HG03097 (cell line): ENCODE data around the gene NUMBL.
A peak's percentile ranks its signal among the peaks of the same experiment; 100 is the strongest.

Experiments used
- ATAC-seq: cut with Tn5 transposase; IDR thresholded peaks from one replicate; pipeline ENCODE4 v1.9.1; 2021; ENCODE audit not compliant: unreplicated experiment, low FRiP score

NUMBL gene

GRCh38 chr19:40716482-40717324 lies 26.3 kb upstream of the NUMBL start, which contains the start of the genes COQ8B and ITPKC:
Gene COQ8B, minus strand, starts transcription at chr19:40716886. Its CDS starts 2,254 bp downstream, at chr19:40714632.
Gene ITPKC, plus strand, starts transcription at chr19:40717112. Its CDS starts 24 bp downstream, at chr19:40717136.
- peak; percentile 74 for ATAC-seq

DNA sequence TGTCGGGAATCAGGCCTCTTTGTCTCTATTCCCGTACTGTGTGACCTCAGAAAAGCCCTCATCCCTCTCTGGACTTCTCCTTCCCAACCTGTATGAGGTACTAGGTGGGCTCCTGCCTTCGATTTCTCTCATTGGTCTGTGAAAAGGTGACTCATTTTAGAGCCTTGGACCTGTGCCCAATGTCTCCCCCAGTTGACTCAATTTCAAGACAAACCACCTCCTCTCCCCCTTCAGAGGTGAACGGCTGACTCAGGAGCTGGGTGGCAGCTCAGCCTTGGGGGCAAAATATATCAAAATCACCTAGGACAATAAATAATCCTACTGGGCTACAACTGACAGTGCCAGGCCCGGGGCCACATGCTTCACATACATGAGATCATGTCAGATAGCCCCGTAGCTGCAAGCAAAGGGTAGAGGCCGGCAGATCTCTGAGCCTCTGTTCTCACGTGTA lies 25.6 kb upstream of the NUMBL start:
- no peak for ATAC-seq

DNA sequence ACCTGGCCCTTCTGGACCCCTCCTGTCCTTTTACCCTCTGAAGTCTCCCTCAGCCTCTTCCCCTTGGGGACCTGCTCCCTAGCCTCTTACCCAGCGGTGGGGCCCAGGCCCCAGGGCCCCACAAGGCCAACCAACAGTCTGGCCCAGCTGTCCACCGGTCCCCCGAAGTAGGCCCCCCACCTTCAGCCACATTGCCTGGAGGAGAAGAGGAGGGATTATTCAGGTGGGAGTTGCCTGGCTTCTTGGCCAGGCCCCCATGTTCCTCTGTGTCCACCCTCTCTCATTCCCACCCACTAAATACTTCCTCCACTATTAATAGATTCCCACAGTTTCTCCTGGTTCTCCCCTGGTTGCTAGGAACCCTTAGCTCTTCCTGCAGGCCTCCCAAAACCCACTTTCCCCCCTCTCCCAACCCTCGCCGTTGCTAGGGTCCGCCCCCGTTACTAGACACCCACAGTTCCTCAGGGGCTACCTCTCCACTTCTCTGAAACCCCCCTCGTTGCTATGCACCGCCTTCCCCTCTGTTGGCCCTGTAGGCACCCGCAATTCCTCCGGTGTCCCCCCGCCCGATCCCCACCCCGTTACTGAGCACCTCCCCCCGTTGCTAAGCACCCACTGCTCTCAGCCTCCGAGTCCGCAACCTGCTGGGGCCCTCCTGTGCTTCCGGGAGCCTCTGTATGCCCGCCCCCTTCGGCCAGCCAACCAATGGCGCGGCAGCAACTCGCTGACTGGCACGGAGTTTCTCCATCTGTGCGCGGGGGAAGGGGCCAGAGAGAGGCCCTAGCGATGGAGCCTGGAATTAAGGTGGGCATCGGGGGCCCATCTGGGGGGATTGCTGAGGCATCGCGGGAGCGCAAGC lies 24.2 kb upstream of the NUMBL start:
- peak; percentile 48 for ATAC-seq

GRCh38 chr19:40713939-40714338 lies 23.5 kb upstream of the NUMBL start:
- ATAC-seq, result no peak

GRCh38 chr19:40709817-40710216 lies 19.4 kb upstream of the NUMBL start:
- ATAC-seq, result no peak

GRCh38 chr19:40707615-40708014 lies 17.2 kb upstream of the NUMBL start:
- ATAC-seq, result no peak

DNA sequence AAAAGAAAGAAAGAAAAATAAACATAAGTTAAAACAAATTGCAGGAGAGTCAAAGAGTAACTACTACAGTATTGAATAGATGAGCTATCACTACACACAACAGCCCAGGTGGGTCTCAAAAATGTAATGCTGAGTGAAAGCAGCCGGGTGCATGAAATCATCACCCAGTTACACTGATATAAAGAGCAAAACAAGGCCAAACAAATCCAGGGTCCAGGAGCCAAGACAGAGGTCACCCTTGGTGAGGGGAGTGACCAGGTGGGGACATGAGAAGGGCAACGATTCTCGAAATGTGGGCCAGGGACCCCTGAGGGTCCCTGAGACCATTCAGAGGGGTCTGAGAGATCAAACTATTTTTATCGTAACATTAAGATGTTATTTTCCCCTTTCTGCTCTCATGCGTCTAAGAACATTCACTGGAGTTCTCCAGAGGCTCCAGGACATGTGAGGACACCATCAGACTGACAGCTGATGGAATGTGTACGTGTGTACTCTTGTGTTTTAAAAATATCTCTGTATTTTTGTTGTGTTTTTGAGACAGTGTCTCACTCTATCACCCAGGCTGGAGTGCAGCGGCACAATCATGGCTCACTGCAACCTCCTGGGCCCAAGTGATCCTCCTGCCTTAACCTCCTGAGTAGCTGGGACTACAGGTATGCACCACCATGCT lies 15.6 kb upstream of the NUMBL start:
- ATAC-seq, result no peak

DNA sequence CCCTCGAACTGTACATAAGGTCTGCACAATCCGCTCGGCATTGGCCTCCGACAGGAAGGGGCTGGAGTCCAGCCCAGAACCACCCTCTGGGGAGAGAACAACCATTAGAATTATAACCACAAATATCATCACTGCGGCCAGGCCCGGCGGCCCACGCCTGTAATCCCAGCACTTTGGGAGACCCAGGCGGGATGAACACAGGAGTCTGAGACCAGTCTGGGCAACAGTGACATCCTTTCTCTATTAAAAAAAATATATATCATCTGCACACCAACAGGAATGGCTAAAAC lies 14.9 kb upstream of the NUMBL start:
- ATAC-seq, result no peak

- ATAC-seq, result no peak
Measured at GRCh38 chr19:40704491-40705361, 14.3 kb upstream of the NUMBL start.

GRCh38 chr19:40703029-40703755 lies 12.7 kb upstream of the NUMBL start:
- no peak for ATAC-seq

DNA sequence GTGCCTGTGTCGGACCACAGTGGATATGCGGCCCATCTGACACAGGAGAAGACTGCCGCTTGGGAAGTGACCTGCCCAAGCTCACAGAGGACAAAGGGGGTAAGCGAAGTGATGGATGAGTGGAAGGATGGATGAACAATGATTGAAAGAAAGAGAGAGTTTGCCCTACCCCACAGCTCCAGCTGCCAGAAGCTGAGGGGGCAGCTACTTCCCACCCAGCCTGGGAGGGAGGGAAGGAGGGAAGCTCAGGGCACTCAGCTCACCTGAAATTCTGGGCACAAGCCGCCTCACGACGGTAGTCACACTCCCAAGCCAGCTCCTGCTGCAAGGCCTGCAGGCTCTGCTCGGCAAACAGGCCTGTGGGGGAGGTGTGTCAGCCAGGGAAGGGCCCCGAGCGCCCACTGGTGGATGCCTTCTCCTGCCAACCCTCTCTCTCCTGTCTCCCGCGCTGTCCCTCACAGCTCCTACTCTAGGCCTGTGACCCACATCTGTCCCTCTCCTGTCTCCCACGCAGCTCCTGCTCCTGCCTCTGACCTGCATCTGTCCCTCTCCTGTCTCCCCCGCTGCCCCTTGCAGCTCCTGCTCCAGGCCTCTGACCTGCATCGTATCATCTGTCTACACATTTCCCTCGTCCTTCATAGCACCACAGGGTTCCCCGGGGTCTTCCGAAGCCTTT lies 12.0 kb upstream of the NUMBL start:
- ATAC-seq, result no peak

DNA sequence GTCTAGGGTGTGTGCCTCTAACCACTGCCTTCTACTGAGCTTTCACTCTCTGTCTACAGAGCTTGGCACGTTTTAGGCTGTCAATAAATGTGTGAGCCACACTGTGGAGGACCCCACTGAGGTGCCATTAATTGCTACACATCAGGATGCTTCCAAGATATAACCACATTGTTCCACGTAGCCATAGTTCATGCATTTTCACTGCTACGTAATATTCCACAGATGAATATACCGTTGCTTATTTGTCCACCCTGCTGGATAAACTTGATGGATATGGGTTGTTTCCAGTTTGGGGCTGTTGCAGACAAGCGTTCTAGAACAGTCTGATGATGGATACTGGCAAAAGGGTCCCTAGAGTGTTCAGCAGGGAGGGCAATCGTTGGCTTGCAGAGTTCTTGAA lies 11.3 kb upstream of the NUMBL start:
- ATAC-seq, result no peak

DNA sequence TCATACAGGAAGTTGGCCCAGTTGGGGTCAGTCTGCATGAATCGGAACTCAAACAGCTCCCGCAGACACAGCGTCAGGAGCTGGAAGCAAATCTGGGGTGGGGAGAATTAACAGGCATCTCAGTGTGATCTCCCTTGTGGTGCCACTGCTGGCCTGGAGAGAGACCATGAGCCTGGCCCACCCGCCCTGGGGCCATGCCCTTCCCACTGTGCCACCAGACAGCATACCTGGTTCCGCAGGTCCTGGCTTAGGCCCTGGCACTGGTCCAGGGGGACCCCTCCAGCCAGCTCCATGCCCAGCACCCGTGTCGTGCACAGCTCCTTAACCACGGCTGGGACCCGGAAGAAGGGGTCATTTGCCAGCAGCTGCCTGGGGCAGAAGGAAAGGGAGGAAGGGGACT lies 9.6 kb upstream of the NUMBL start:
- no peak for ATAC-seq

- no peak for ATAC-seq
Measured at GRCh38 chr19:40697007-40697406, 6.6 kb upstream of the NUMBL start.

GRCh38 chr19:40695881-40696280 lies 5.4 kb upstream of the NUMBL start:
- ATAC-seq, result no peak

GRCh38 chr19:40693896-40694295 lies 3.4 kb upstream of the NUMBL start:
- no peak for ATAC-seq

DNA sequence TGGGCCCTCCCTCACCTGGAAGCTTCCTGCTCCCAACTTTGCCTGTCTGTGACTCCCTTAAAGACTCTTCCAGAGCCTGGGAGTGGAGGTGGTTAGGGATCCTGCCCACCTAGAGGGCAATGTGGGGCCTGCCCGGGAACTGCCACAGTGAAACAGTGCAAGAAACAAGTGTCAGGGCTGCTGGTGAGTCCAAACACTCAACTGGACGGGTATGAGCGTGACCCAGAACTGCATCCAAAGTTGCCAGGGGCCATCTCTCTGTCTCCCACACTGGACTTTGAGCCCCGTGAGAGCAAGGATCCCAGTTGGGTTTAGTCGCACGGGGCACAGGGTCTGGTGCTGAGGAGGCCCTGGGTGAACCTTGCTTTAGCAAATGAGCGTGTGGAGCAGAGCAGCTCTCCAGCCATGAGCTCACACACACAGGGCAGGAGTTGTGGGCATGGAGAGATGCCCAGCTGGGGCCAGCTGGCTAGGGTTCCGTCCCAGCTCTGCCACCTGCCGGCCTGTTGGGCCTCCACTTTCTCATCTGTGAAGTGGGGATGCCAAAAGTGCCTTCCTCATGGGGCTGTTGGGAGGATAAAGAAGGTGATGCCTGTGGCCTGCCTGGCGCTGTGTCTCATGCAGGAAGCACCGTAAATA lies 2.8 kb upstream of the NUMBL start:
- no peak for ATAC-seq

DNA sequence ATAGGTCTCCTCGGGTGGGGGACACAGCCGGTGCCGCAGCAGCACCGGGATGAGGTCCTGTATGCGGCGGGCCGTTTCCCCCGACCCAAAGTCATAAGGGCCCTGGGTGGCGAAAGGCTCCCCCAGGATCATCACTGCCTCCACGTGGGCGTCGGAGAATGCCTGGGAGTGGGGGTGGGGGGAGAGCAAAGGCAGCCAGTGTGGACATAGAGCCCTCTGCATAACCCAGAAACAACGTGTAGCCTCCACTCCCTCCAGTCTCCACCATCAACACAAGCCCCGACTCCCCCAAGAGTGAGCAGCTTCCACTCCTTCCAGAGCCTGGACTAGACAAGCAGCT lies 1.7 kb upstream of the NUMBL start:
- ATAC-seq, result no peak
